ENCODE results near the gene SPEF2.
"Not testable (repeated sequence)": the region's sequence is repeated elsewhere in the genome, so short reads cannot be mapped to it uniquely, and the experiment has no call there.

The SPEF2 gene

DNA sequence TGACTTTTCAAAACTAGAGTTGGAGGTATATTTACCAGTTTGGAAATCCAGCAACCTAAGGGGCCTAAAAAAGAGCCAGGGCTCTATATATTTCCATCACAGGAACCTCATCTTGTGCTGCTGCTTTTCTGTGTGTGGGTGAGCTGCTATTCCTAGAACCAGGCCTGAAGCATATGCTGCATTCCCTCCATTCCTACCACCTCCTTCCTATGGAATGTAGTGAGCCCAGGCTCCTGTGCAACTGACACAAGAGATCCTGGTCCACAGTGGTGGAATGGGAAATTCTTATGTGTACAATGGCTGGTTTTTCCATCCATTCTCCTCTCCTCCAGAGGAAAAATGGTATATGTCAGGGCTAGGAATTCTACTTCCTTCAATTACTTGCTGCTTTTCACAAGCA is 39.1 kb downstream of the SPEF2 start:
- DNase-seq, result no peak

DNA sequence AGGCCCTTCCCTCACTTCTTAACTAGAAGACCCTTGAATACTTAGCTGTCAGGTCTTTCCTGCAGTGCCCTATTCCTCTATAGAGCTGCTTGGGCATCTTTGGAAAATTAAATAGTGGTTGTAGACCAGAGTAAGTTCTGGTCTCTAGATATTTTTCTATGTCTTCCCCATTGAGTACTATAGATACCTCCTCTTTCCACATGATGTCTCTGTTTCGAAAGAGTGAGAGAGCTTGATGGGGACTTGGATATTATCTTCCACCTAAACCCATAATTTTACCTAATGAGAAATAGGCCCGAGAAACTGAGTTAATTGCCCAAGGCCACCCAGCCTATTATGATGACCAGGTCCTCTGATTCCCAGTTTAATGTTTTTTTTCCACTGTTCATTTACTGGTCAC is 40.2 kb downstream of the SPEF2 start:
- DNase-seq, result no peak

DNA sequence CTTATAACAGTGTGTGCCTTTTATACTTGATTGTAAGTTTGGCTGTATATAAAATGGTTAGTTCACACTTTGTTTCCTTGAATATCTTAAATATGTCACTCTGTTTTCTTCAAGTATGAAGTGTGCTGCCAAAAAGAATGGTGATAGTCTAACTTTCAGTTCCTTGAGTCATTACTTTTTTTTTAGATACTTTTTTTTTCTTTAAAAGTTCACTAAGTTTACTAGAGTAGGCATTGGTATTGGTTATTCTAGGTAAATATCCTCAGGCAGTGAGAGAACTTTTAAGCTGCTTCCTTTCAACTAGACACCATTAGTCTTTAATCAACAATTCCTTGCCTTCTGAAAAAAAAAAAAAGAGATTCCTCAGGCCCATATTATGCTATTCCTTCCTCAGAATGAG is 41.9 kb downstream of the SPEF2 start:
- DNase-seq, result no peak

DNA sequence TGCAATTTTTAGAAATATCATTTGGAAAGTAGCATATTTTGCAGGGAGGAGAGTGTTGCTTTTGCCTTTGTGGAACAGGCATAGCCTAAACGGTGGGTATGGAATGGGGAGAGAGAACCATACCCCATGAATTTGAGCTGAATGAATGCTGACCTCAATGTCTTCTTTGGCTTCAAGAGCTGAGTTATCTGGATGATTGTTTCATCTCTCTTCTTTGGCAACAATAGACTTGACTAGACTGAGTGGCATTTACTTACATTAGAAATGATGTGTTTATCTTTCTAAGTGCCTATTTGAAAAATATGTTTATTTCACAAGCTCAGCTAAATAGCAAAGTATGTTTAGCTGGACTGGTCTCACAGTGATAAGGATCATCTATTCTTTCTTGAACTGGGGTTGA is 42.8 kb downstream of the SPEF2 start:
- no peak for DNase-seq

DNA sequence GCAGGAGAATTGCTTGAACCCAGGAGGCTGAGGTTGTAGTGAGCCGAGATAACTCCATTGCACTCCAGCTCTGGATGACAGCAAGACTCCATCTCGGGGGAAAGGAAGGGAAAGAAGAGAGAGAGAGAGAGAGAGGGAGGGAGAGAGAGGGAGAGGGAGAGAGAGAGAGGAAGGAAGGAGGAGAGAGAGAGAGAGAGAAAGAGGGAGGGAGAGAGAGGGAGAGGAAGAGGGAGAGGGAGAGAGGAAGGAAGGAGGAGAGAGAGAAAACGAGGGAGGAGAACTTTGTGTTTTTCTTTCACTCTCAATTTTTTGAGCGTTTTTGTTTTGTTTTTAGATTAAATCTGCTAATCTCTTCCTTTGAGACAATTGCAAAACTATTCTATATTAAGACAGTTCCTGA is 46.9 kb downstream of the SPEF2 start:
- DNase-seq, result no peak

DNA sequence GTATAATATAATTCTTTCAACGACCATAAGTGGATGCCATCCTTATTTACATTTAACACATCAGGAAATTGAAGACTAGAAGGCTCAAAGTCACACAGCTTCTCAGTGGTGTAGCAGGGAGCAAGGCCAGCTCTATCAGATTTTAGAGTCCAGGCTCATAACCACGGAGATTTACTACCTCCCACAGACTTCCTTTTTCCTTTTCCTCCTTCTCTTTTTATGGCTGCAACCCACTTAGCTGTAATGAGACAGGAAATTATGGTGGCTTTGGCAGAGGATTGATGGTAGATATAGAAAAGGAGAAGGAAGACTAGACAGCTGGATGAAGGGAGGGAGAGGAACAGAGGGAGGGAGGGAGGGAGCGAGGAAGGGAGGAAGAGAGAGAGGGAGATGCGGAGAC is 47.4 kb downstream of the SPEF2 start:
- no peak for DNase-seq

DNA sequence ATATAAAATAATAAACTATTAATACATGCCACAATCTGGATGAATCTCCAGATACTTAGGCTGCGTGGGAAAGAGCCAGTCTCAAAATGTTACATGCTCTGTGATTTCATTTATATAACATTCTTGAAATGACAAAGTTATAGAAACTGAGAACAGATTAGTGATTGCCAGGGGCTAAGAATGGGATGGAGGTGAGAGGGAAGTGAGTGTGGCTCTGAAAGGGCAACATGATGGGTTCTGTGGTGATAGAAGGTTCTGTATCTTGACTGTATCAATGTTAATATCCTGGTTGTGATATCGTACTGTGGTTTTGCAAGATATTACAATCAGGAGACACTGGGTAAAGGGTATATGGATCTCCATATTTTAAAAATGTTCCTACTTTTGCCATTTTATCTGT is 50.7 kb downstream of the SPEF2 start:
- no peak for DNase-seq

DNA sequence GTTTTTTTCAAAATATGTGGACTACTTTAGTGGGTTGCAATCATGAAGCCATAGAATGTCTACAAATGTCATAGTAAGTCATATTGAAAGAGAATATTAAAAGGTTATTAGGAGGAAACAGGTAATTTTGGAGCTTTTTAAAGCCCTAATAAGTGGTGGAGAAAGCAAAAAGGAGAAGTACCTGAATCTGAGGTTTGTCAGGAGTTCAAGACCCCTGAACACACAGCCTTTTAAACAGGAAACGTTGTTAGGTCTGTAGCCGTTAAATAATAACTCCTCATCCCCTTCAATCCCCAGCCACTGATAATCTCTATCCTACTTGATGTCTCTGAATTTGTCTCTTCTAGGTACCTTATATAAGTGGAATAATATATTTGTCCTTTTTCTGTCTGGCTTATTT is 51.1 kb downstream of the SPEF2 start:
- DNase-seq, result no peak

DNA sequence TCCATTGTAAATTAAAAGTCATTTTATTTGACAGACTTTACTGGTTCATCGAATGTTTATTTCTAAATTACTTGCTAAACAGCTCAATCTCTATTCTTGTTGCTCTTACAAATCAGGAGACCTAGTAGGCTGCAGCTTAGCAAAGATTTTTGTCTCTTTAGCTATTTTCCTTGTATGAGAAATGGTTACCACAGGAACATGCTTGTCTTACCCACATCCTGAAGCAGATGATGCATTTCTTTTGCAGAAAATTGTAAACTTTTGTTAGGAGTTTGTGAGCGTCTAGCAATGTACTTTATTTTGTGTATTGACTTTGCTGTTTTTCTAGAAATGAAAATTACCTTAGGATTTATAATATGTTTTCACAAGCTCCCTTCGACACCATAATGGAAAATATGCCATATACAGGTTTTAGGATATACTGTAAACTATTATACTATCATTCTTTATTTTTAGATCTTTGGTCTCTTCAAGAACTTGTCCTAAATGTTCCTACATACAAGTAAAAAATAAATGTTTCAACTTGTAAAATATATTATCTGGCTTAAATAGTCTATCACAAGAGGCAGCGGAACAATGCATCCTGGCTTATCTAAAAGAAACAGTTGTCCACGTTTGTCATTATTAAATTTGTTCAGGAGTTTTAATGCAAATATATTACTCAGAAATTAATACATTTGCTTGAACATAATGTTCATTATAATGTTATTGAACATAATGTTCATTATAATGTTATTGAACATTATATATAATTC is 54.1 kb downstream of the SPEF2 start:
- DNase-seq, result no peak

DNA sequence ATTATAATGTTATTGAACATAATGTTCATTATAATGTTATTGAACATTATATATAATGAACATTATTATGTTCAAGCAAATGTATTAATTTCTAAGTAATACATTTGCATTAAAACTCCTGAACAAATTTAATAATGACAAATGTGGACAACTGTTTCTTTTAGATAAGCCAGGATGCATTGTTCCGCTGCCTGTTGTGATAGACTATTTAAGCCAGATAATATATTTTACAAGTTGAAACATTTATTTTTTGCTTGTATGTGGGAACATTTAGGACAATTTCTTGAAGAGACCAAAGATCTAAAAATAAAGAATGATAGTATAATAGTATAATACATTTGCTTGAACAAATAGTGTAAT is 54.6 kb downstream of the SPEF2 start:
- DNase-seq, result not testable (repeated sequence)

DNA sequence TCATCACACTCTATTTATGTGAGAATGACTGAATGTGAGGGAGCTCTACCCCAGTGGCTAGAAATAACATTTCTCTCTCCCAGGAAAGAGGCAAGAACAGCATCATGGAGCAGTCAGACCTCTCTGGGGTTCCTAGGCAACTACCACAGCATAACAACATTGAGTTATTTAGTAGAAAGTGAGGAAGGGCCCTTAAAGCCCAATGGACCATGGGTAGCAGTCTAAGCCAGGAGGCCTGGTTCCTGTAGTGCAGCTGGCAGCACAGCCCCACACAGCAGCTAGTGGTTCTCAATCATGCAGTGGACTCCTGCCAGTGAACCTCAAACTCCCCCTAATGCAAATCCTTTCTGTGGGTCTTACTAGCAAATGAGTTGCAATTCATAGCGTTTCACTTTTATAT is 55.3 kb downstream of the SPEF2 start:
- DNase-seq, result no peak

DNA sequence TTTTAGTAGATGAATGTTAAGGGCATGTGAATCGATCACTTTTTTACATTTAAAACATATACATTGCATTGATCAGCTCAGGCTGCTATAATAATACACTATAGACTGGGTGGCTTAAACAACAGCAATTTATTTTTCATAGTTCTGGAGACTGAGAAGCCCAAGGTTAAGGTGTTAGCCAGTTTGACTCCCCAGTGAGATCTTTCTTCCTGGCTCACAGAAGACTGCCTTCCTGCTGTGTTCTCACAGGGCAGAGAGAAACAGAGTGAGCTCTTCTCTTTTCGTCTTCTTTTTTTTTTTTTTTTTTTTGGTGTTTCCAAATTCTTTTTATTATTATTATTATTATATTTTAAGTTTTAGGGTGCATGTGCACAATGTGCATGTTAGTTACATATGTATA is 56.4 kb downstream of the SPEF2 start:
- DNase-seq, result no peak

DNA sequence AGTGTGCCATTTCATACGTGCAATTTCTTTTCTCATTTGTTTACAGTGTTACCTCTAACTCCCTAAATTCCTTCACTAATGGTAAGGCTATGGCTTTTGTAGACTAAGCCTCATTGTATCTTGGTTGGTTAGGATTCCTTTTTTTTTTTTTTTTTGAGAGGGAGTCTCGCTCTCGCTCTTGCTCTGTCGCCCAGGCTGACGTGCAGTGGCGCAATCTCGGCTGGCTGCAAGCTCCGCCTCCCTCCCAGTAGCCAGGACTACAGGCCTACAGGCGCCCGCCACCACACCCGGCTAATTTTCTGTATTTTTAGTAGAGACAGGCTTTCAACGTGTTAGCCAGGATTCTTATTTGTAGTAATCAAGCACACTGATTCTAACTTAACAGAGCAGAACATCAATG is 57.7 kb downstream of the SPEF2 start:
- no peak for DNase-seq

DNA sequence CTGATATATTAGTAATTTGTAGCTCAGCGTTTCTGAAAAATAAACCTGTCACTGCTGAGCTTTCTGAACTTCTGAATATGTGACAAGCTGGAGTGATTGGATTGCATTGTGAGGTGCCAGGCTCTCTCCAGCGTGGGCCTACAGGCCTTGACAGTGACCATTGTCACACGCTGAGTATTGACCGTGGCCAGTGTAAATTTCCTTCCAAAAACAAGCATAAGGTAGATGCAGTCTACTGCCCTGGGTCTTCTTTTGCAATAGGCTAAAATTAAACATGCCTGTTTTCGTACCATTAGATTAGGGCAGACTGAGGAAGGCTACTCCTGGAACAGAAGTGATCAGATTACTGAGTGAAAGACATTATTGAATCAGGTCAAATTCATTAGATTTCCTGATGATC is 60.2 kb downstream of the SPEF2 start:
- no peak for DNase-seq

DNA sequence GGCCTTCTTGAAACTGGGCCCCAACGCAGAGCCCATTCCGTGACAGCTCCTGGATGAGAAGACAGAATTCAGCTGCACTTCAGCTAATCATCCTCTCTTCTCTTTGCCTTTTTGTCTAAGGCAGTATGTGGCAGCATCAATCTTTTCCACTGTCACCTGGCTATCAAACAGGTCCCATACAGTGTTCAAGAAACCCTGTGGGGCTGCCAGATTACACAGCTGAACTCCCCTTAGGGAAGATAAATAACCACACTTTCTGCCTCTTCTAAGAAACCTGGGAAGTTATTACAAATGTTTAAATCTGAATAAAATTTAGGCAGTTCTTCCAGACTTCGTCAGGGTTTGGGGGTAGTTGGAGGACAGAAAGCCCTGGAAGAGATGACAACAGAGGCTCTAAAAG is 61.0 kb downstream of the SPEF2 start:
- DNase-seq, result no peak

DNA sequence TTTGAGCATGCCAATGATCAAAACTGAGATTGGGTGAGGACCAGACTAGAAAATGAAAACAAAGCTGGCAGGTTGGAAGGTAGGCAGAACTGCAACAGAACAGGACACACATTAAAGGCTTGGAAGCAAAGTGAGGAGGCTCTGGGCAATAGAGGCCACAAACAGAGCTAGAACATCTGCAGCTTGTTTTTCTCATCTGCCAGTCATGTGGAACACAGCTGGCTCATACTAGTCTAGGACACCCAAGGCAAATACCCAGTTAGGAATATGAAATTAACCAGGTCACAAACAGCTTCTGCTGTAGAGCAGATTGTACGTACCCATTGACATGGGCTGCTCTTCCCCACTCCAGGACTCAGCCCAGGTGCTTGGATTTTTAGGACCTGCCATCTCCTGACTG is 61.7 kb downstream of the SPEF2 start:
- no peak for DNase-seq

DNA sequence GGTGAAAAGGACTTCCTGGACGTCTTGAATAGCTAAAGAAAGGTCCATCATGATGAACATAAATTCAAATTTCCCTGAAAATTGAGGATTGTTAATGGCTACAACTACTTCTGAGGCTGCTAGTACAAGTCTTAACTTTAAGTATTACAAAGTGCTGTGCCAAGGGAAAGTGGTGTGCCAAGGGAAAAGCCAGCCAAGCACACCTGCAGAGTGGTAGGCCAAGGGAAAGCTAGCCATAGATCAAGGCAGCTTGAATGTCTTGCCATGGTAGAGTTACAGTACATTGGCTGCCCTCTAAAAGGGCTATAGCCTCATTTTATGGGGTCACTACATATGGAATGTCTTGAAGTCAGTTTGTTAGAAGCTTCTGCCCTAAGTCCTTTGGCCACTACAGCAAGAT is 64.2 kb downstream of the SPEF2 start:
- no peak for DNase-seq

DNA sequence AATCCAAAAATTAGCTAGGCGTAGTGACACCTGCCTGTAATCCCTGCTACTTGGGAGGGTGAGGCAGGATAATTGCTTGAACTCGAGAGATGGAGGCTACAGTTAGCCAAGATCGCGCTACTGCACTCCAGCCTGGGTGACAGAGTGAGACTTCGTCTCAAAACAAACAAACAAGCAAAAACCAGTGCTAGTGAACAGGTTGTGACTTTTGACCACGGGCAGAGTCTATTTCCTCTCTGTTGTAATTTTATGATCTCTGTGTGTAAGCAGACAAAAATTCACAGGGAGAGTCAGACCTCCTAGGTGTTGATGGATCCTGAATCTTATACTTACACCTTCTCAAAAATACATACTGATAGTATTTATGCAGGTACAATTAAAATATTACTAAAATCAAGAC is 65.8 kb downstream of the SPEF2 start:
- DNase-seq, result no peak

DNA sequence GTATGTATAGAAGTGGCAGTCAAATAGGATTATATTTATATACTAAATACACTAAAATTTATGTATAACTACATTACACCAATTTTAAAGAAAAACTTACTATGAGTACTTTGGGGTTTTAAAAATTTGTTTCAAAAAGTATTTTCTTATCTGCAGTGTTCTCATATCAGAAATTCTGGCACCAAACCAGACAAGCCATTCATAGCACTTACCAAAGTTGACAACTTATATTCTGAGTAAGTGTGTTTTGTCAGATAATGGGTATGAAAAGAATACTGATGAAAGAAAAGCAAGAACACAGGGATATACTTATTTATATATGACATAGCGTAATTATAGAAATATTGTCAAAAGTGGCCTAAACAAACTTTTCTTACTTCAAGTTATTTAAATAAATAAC is 67.5 kb downstream of the SPEF2 start:
- no peak for DNase-seq

DNA sequence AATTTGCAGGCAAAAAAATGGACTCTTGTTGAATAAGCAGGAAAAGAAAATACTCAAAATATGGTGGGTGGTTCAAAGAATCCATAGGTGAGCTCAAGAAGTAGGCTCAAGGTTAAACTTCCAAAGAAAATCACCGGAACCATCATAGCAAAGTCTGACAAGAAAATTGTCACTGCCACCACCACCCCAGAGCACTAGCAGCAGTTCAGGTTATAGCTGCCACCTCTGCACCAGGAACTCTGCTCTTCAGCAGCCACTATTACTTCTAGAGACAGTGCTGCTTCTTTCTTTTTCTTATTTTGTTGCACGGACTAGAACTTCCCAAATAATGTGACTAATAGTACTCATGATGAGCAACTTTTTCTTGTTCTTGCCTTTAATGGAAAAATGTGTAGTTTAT is 70.3 kb downstream of the SPEF2 start:
- DNase-seq, result no peak

DNA sequence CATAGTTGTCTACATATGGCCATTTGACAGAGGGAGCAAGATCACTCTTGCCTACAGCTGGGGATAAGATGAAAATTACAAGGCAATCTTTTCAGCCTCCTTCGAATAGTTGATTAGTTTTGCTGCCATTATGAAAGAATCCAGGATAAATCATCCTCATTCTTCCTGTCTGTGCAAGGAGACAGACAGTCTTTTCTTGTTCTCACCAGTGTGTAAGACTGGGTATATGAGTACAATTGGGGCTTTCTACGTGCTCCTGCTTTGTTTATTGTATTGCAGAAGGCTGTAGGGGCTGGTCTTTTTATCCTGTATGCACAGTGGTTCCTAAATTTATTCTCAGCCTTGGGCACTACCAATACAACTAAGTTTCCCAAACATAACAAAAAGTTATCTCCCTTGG is 76.8 kb downstream of the SPEF2 start:
- DNase-seq, result no peak

DNA sequence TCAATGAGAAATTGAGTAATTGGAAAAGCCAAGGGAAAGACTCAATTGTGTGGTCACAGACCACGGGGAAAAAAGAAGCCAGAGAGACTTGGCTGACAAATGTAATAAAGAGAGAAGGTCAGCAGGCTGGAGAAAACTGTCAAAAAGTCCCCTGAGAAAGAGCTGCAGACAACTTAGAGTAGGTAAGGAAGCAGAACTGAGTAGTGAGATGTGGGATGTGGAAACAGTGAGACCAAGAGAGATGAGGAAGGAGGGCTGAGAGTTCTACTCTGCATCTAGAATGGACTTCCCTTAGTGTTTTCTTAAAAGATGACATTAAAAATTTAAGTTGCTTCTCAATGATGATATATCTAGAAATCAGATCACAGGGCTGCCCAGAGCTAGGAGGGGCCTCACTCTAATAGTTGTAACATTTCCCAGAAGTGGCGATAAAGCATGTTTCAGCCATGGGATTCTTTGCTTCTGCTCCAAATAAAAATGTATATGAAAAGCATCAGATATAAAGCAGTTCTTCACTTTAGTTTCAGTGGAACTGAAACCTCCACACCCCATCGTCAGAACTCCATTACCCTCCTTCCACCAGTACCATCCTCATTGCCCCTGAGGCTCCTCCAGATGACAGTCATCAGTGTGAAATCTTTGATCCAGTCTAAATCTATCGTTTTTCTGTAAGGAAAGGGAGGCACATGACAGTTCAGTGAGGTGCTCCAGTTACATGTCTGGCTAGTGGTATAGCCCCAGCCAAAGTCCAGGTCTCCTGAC is 80.6 kb downstream of the SPEF2 start:
- DNase-seq, result no peak

DNA sequence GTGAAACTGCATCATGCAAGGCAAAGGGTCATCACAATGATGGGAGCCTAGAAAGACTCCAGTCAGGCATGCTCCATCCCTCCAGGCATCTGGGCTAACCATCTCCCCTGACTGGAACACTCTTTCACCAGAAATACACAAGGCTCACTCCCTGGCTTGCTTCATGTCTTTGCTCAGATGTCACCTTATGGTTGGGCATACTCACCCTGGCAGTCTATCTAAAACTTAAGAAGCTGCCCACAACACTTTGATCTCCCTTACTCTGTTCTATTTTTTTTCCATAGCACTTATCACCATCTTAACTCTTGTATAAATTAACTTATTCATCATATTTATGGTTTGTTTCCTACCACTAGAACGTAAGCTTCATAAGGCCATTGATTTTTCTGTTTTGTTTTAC is 90.0 kb downstream of the SPEF2 start:
- DNase-seq, result no peak

DNA sequence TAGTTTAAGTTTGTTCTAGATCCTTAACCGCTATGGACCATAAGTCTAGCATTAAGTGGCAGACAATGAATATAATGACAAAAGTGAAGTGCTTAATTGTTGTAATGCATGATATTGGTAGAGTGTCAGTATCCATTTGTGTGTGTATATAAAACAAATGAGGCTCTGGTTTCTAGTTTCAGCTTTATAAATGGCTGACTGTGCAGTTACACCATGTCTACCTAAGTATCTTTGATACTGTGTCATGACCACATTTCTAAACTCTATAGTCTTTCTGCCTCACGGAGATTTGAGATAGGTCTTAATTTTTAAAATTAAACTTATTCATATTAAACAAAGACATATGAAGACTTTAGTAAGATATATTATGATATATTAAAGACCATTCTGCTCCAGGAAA is 92.0 kb downstream of the SPEF2 start:
- DNase-seq, result no peak

DNA sequence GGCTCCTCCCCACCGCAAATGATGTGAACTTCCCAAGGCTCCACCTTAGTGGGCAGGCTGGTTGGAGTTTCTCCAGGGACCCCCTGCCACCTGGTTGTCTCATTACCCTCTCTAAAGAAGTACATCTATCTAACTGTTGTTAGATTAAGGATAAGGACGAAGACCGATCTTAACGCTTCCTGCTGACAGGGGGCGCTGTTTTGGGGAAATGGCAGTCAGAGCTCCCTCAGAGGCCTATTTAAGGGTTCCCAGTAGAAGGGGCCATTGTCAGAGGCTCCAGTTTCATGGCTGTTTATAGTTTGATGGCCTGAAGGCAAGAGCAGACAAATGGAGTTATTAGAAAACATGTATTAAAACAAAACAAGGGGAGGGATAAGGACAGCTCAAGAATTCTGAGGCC is 100.1 kb downstream of the SPEF2 start:
- no peak for DNase-seq
